Measurements from ENCODE around the gene SDHAF1.
"Not testable (repeated sequence)": the region's sequence is repeated elsewhere in the genome, so short reads cannot be mapped to it uniquely, and the experiment has no call there.

The SDHAF1 gene

GRCh38 chr19:35955881-35956634 lies 38.9 kb upstream of the SDHAF1 start:
- ATAC-seq (ENCODE audit: insufficient read depth, low read depth) = no peak
- Histone ChIP-seq H2AFZ (ENCODE audit: low read depth, low read length) (no peak overlapping the region), H3K27me3 (ENCODE audit: insufficient read depth, low read length, poor library complexity) (no peaks in the 10 kb centered on the region), H3K4me1 (ENCODE audit: insufficient read depth, low read length) (peaks cover 14% of the 10 kb centered on the region), H3K27ac (ENCODE audit: low read length) (no peak overlapping the region), H3K4me2 (ENCODE audit: insufficient read depth, low read length) (no peak overlapping the region), H3K4me3 (ENCODE audit: low read depth in 1 of 2, low read length in 2 of 2) (no peak overlapping the region), H3K9me3 (ENCODE audit: insufficient read depth, low read length, severe bottlenecking) (no peaks in the 10 kb centered on the region), H3K9ac (ENCODE audit: low read depth, low read length) (no peak overlapping the region), H3K36me3 (ENCODE audit: insufficient read depth, low read length) (no peaks in the 10 kb centered on the region), H3K79me2 (ENCODE audit: insufficient read depth, low read length) (no peaks in the 10 kb centered on the region), H4K20me1 (ENCODE audit: insufficient read depth, low read length) (no peaks in the 10 kb centered on the region)
- TF ChIP-seq CTCF (IDR thresholded peaks at IDR 0.05; ENCODE audit: borderline replicate concordance, extremely low read depth, low read length, poor library complexity, severe bottlenecking) (no peak), EZH2 (IDR thresholded peaks at IDR 0.05; ENCODE audit: borderline replicate concordance, low read depth, low read length, severe bottlenecking) (no peak)
- no peak for DNase-seq

- H3K4me3 ChIP-seq (ENCODE audit: low read depth in 1 of 2, low read length in 2 of 2); H3K79me2 ChIP-seq (ENCODE audit: insufficient read depth, low read length); H3K27ac ChIP-seq (ENCODE audit: low read length); H4K20me1 ChIP-seq (ENCODE audit: insufficient read depth, low read length); H3K36me3 ChIP-seq (ENCODE audit: insufficient read depth, low read length); ATAC-seq (ENCODE audit: insufficient read depth, low read depth); H3K4me2 ChIP-seq (ENCODE audit: insufficient read depth, low read length); H3K27me3 ChIP-seq (ENCODE audit: insufficient read depth, low read length, poor library complexity); H3K9me3 ChIP-seq (ENCODE audit: insufficient read depth, low read length, severe bottlenecking); DNase-seq; H3K9ac ChIP-seq (ENCODE audit: low read depth, low read length); H2AFZ ChIP-seq (ENCODE audit: low read depth, low read length): not testable (repeated sequence)
- peaks cover 14% of the 10 kb centered on the region for H3K4me1 ChIP-seq (ENCODE audit: insufficient read depth, low read length)
Measured at GRCh38 chr19:35957411-35957810, 37.6 kb upstream of the SDHAF1 start.

GRCh38 chr19:35958660-35959039 lies 36.3 kb upstream of the SDHAF1 start:
- H3K27me3 ChIP-seq (ENCODE audit: insufficient read depth, low read length, poor library complexity) = no peaks in the 10 kb centered on the region
- H3K4me2 ChIP-seq (ENCODE audit: insufficient read depth, low read length) = no peak overlapping the region
- no peak overlapping the region for H3K27ac ChIP-seq (ENCODE audit: low read length)
- DNase-seq (no peak), ATAC-seq (ENCODE audit: insufficient read depth, low read depth) (no peak)
- no peaks in the 10 kb centered on the region for H3K36me3 ChIP-seq (ENCODE audit: insufficient read depth, low read length)
- no peak overlapping the region for H2AFZ ChIP-seq (ENCODE audit: low read depth, low read length)
- TF ChIP-seq CTCF (IDR thresholded peaks at IDR 0.05; ENCODE audit: borderline replicate concordance, extremely low read depth, low read length, poor library complexity, severe bottlenecking) (no peak), EZH2 (IDR thresholded peaks at IDR 0.05; ENCODE audit: borderline replicate concordance, low read depth, low read length, severe bottlenecking) (no peak)
- H3K4me3 ChIP-seq (ENCODE audit: low read depth in 1 of 2, low read length in 2 of 2) = no peak overlapping the region
- H4K20me1 ChIP-seq (ENCODE audit: insufficient read depth, low read length) = no peaks in the 10 kb centered on the region; the same call in 1 of the 2 replicates
- no peaks in the 10 kb centered on the region for H3K9me3 ChIP-seq (ENCODE audit: insufficient read depth, low read length, severe bottlenecking)
- H3K79me2 ChIP-seq (ENCODE audit: insufficient read depth, low read length) = no peaks in the 10 kb centered on the region
- H3K4me1 ChIP-seq (ENCODE audit: insufficient read depth, low read length) = peaks cover 6% of the 10 kb centered on the region
- no peak overlapping the region for H3K9ac ChIP-seq (ENCODE audit: low read depth, low read length)

GRCh38 chr19:35959040-35959967 lies 35.7 kb upstream of the SDHAF1 start:
- ATAC-seq (ENCODE audit: insufficient read depth, low read depth) = no peak
- no peak overlapping the region for H3K4me3 ChIP-seq (ENCODE audit: low read depth in 1 of 2, low read length in 2 of 2)
- H2AFZ ChIP-seq (ENCODE audit: low read depth, low read length) = no peak overlapping the region

More at GRCh38 chr19:35959040-35959967, 35.7 kb upstream of the SDHAF1 start:
- no peak for DNase-seq
- H3K36me3 ChIP-seq (ENCODE audit: insufficient read depth, low read length) = no peaks in the 10 kb centered on the region
- TF ChIP-seq EZH2 (IDR thresholded peaks at IDR 0.05; ENCODE audit: borderline replicate concordance, low read depth, low read length, severe bottlenecking) (no peak), CTCF (IDR thresholded peaks at IDR 0.05; ENCODE audit: borderline replicate concordance, extremely low read depth, low read length, poor library complexity, severe bottlenecking) (no peak)
- H3K4me2 ChIP-seq (ENCODE audit: insufficient read depth, low read length) = no peak overlapping the region
- no peaks in the 10 kb centered on the region; the same call in 1 of the 2 replicates for H4K20me1 ChIP-seq (ENCODE audit: insufficient read depth, low read length)
- H3K9ac ChIP-seq (ENCODE audit: low read depth, low read length) = no peak overlapping the region
- H3K27ac ChIP-seq (ENCODE audit: low read length) = no peak overlapping the region
- no peaks in the 10 kb centered on the region for H3K27me3 ChIP-seq (ENCODE audit: insufficient read depth, low read length, poor library complexity)
- no peaks in the 10 kb centered on the region for H3K4me1 ChIP-seq (ENCODE audit: insufficient read depth, low read length)
- H3K9me3 ChIP-seq (ENCODE audit: insufficient read depth, low read length, severe bottlenecking) = no peaks in the 10 kb centered on the region
- no peaks in the 10 kb centered on the region for H3K79me2 ChIP-seq (ENCODE audit: insufficient read depth, low read length)
